H1 (cell line): ENCODE results near the gene SHANK1. TPM values are rescaled to one million over a fixed set of nuclear protein-coding genes. Genes with fewer than 3 reads are reported as not detected.

ENCODE experiments used
- ATF2 ChIP-seq: IDR thresholded peaks from 2 replicates; pipeline ENCODE4 v1.6.1; 2012; ENCODE audit warnings: low read length, inconsistent platforms
- BACH1 ChIP-seq: IDR thresholded peaks from 2 replicates; pipeline ENCODE4 v1.6.1; 2012; ENCODE audit warnings: low read length, improper control_type of control experiment
- CBX5 ChIP-seq: fragments of 300-800, 300-1000 bp; sonication (generic); IDR thresholded peaks from 2 replicates; pipeline ENCODE4 v1.7.1; 2016; ENCODE audit warnings: antibody characterized with exemption, low read length, low read depth
- CHD7 ChIP-seq: fragments of 300-600 bp; sonication (generic); IDR thresholded peaks from 2 replicates; pipeline ENCODE4 v1.7.1; 2012; ENCODE audit warnings: low read length, moderate library complexity, mild to moderate bottlenecking, inconsistent platforms; ENCODE audit not compliant: insufficient replicate concordance
- JUN ChIP-seq: IDR thresholded peaks from 2 replicates; pipeline ENCODE4 v1.6.1; 2011; ENCODE audit warnings: low read depth, mild to moderate bottlenecking, improper control_type of control experiment, low read length
- NANOG ChIP-seq: IDR thresholded peaks from 2 replicates; pipeline ENCODE4 v1.6.1; 2011; ENCODE audit warnings: low read length, low read depth, mild to moderate bottlenecking, inconsistent platforms; ENCODE audit not compliant: insufficient read depth, poor library complexity, severe bottlenecking
- RAD21 ChIP-seq, 2 experiments: IDR thresholded peaks in 1 of 2; conservative IDR thresholded peaks in 1 of 2; 2 replicates each; pipeline ENCODE4 v1.6.1; 2011; ENCODE audit warnings: low read depth in 2 of 2, low read length in 2 of 2, improper control_type of control experiment in 1 of 2, inconsistent platforms in 1 of 2, mild to moderate bottlenecking in 1 of 2, moderate library complexity in 1 of 2
- SP1 ChIP-seq: IDR thresholded peaks from 2 replicates; pipeline ENCODE4 v1.6.1; 2011; ENCODE audit warnings: low read depth, low read length
- SP2 ChIP-seq: IDR thresholded peaks from 2 replicates; pipeline ENCODE4 v1.6.1; 2012; ENCODE audit warnings: mild to moderate bottlenecking, low read length, inconsistent platforms
- polyA plus RNA-seq, 7 experiments: library from polyadenylated mRNA; depleted of rRNA in 3 of 7; stranded (reverse) in 5 of 7; unstranded in 2 of 7; fragments of >200 nt in 5 of 7; fragments of 200-250 nt in 2 of 7; gene quantifications; 1 replicate in 5 of 7; 2 replicates in 1 of 7; 4 replicates in 1 of 7; pipeline versions ENCODE4 v1.2.1 to v1.2.3, GENCODE V29; 2011 to 2013; ENCODE audit warnings: missing spikeins in 2 of 7, mixed read lengths in 2 of 7
- total RNA-seq: library from RNA; stranded (reverse); fragmentation: NEBNext Ultra II Directional; extraction: Animal tissue kit (Norgen Biotek cat#: 25700); gene quantifications from 2 replicates; pipeline ENCODE4 v1.2.1, GENCODE V29; 2021

SHANK1 gene
- total and polyA plus RNA-seq, 2 of the 8 experiments (the other 6 are each of a cell fraction or from before 2014, with no cell fraction given) = 1.1 to 3.7 TPM

GRCh38 chr19:50729894-50730293, 10.3 kb upstream of the SHANK1 start (continued):
- TF ChIP-seq CHD7 = no peak
- TF ChIP-seq SP2 = no peak
- no peak for TF ChIP-seq SP1
- TF ChIP-seq NANOG = no peak
- TF ChIP-seq RAD21 (IDR thresholded peaks at IDR 0.05 in 1 of 2, conservative IDR thresholded peaks at IDR 0.05 in 1 of 2; ENCODE audit: low read depth in 2 of 2, low read length in 2 of 2) = no peak
- TF ChIP-seq ATF2 = no peak
- no peak for TF ChIP-seq CBX5
- no peak for TF ChIP-seq BACH1
- TF ChIP-seq JUN = no peak
